ENCODE results near the gene FBXO42.
"Not testable (repeated sequence)": the region's sequence is repeated elsewhere in the genome, so short reads cannot be mapped to it uniquely, and the experiment has no call there.

The FBXO42 gene

DNA sequence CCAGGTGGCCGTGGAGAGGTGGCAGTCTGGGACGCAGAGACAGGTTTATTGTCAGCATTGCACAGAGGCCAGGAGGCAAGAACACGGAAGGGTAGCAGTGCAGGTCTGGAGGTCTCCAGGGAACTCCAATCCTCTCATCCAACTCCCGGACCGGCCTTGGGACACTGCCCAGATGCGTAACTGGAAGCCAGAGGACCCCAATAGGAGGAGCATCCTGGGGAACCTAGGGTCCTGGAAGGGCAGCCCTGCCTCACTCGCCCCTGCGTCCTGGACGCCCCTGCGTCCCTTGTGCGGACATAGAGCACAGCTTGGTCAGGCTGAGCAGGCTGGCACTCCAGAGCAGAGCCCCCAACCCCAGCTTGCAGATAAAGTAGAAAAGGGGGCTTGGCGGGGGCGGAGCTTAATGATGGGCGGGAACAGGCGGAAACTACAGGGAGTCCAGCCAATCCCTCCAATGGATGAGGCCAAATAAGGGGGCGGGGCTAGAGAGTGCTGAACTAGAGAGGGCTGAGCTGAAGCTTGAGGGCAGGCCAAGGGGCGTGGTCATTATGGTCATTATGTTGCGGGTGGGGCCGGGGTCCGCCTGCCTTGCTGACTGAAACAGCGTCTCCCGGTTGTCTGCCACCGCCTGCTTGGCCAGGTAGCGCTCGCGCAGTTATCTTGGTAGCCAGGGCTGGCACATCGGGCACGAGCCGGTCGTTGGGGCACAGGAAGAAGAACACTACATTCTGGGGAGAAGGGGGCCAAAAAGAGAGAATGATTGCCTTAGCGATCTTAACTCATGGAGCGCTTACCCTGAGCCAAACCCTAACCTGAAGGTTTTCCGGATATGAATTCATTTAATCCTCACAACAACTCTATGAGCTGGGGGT, 136.2 kb downstream of the FBXO42 start:
- DNase-seq: peak in 1 of 2 experiments; percentile 7

DNA sequence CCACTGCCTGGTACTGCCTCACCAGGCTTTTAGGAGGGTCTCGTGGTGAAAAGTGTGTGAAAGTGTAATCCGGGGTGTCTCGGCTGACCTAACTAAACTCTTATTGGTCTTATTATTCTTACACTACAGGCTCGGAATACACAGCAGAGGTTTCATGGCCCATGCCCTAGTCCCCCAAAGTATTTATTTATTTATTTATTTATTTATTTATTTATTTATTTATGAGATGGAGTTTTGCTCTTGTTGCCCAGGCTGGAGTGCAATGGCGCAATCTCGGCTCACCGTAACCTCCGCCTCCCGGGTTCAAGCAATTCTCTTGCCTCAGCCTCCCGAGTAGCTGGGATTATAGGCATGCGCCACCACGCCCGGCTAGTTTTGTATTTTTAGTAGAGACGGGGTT, 137.0 kb downstream of the FBXO42 start:
- not testable (repeated sequence) for DNase-seq

DNA sequence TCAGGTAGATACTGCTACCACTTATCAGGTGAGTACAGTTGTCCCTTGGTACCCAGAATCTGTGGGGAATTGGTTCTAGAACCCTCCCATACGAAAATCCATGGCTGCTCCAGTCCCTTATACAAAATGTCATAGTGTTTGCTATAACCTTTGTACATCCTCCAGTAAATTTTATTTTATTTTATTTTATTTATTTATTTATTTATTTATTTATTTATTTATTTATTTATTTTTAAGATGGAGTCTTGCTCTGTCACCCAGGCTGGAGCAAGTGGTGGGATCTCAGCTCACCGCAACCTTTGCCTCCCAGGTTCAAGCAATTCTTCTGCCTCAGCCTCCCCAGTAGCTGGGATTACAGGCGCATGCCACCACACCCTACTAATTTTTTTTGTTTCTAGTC, 138.7 kb downstream of the FBXO42 start:
- not testable (repeated sequence) for DNase-seq

DNA sequence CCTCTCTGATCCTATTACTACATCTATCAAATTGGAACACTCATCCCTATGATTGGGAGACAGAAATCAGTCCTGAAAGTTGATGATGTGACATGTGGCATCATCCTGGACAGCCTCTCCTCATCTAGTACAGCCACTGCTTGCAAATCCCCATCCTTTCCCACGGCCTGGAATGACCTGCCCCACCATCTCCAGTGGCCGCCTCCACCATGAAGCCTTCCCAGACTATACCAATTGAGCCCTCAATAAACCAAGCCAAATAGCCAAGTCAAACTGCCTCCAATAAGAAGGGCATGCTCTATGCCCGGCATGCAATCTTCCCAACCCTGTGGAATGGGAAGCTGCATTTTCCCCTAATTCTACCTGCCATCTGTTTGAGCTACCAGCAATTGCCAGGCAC, 139.3 kb downstream of the FBXO42 start:
- DNase-seq: no peak

DNA sequence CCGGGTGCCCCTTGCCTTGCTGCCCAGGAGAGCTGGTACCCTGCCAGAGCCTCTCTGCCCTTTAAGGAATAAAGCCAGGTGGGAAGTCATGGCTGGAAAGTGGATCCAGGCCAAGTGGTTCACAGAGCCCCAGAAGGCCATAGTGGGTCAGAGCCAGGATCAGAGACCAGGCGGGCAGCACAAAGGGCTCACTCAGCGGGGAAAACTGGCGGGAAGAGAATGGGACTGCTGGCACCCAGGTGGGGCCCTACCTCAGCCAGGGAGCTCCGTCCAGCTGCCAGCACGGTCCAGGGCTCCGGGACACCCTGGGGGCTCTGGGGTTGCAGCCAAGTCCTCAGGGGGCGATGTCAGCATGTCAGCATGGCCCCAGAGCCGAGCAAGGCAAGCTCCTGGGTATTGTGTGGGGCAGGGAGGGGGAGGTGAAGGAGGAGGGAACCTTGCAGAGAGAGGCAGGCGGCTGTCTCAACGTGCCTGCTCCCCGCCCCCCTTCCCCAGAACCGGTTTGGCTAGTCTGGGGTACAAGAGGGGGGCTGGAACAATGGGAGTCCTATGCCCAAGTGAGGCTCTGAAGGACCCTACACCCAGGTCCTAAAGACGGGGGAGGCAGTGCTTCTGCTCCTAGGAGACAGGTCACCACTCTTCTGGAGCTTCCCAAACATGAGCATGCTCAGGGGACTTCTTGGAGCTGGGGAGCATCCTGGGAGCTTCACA, 139.9 kb downstream of the FBXO42 start, which contains the start of gene ARHGEF19:
Gene ARHGEF19 (minus strand): TSS at position 402 of the 711 bp plus-strand sequence. CDS start 3,598 bp downstream, outside the sequence.
- DNase-seq: no peak

DNA sequence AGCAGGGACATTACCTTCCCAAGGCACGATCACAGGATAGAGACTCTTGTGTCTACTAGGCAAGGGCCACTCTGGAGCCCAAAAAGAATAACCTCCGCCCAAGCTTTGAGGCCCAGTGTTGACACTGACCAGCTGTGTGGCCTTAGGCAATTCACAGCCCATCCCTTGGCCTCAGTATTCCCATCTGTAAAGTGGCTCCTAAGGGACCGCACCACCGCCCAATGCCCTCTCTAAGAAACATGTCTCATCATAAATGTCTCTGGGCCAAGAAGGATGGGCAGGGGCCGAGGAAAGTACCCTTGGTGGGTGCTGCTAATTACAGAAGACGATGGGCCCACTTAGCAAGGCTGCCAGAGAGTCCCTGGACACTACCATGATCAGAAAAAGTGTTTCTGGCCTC, 140.5 kb downstream of the FBXO42 start:
- DNase-seq: no peak

DNA sequence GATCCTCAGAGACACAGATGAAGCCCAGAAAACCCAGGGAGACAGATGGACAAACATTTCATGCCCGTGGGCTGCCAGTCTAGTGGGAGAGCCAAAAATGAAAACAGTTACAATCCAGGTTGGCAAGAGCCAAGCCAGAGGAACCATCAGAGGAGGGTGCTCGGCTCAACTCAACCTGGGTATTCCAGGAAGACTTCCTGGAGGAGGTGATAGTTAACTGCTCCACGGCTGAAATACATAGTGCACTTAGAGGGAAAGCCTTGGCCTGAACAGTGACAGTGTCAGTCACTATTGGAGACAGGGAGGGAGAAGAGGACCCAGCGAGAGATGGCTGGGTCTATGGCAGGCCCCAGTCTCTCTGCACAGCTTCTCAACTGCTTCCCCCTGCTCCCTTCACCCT, 141.7 kb downstream of the FBXO42 start:
- no peak for DNase-seq

DNA sequence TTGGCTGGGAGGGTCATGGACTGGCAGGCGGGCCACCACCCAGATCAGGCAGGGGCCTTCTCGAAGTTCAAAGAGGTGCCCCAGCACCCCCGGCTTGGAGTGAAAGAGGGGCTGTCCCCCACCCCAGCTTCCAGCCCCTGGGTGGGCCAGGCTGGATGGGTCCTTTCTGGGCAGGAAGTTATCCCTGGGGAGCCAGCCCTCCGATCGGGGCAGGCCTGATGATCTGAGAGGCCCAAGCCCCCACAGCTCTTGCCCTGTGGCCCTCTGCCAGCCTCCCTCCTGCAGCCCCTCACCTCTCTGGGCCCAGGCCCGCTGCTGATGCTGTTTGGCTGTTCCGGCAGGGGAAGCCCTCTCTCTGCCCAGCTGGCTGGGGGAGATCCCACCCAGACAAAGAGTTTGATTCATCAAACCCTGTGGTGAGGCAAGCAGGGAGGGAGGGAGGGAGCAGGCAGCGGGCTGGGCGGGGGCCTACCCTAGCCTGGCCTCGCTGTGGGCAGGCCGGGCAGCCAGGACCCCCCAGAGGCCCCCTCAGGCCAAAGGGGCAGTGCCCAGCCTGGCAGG, 142.4 kb downstream of the FBXO42 start:
- no peak for DNase-seq

DNA sequence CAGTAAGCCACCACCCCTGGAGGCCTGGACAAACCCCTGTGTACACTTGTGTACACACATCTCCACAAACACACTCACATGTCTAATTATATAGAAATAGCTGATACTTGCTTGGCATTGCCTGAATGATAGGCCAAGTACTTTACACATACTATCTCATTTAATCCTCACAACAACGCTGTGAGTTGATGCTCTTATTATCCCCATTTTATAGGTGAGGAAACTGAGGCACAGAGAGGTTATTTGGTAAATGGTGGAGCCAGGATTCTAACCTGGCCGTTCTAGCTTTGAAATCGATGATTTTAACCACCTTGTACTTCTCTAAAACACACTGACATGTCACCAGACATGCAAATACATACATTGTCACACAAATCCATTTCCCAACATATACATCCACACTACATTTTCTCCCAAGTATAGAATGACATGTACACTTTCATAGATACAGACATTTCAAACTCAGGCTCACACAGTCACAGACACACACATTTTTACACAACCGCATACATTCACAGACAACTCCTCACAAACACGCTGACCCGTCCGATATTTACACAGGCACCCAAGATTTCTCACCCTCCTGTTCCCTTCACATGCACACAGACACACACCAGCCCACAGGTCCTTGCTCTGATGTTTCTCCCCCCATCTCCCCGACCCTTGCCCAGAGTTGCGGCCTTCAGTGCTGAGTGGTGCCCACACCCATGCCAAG, 143.0 kb downstream of the FBXO42 start:
- no peak for DNase-seq

DNA sequence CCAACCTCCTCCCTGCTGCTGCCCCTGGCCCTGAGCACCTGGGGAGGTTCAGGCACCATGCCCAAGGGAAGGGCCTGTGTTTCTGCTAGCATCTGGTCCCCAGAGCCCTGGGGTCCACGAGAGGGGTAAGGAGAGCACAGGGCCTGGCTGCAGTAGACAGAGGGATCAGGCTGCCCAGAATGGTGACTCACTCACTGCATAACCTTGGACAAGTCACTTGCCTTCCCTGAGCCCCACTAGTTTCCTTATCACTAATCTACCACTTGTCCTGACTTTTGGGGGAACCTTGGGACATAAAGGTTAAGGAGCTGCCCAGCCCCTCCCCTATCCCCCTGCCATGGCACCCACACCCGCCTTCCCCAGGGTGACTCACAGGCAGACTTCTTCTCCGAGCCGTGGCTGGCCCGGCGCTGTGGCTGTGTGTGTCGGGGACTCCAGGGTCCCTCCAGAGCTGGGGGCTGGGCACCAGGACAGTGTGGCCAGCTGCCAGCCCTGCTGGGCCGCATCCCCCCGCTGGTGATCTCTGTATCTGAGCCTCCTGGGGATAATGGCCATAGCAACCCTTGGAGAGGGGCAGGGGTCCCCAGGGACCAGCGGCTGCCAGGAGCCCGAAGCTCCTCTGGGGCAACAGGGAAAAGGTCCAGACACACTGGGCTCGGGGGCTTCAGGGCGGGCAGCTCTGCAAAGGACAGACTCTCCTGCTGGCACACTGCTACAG, 143.9 kb downstream of the FBXO42 start:
- DNase-seq: no peak

DNA sequence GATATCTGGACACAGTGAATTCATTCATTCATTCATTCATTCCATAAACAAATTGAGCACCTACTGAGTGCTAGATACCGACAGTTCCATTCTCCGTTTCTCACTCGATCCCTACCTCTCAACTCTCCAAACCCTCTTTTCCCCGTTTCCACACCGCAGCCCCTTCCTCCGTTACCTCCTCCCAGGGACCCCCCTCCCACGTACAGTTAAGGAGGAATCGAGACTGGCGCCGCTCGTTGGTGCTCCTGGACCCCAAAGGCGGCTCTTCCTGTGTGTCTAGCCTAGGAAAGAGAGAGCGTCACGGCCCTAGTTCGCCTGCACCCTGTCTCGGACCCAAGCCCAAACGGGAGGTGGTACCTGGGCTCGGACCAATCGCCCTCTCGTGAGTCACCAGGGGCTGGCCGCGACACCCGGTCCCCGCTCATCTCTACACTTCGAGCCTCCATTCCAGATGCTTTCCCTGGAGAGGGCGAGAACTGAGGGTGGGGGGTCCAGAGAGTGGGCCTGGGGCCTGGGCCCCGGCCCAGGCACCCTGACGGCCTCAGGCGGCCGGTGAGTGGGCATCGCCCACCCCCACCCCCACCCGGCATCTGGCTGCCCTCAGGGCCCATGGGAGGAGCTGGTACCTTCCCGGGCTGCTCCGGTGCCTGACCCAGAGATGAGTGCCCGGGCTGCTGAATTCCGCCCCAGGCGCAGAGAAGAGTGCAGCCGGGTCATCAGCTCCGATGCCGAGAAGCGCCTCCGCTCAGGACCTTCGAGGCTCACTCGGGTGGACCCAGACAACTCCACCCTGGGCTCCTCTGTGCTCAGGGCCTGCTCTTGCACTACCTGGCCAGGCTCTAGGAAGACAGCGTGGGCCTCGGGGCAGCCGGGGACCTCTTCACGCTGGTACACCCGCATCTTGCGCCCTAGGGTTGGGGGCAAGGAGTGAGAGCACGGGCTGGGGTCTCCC, 144.7 kb downstream of the FBXO42 start:
- no peak for DNase-seq

DNA sequence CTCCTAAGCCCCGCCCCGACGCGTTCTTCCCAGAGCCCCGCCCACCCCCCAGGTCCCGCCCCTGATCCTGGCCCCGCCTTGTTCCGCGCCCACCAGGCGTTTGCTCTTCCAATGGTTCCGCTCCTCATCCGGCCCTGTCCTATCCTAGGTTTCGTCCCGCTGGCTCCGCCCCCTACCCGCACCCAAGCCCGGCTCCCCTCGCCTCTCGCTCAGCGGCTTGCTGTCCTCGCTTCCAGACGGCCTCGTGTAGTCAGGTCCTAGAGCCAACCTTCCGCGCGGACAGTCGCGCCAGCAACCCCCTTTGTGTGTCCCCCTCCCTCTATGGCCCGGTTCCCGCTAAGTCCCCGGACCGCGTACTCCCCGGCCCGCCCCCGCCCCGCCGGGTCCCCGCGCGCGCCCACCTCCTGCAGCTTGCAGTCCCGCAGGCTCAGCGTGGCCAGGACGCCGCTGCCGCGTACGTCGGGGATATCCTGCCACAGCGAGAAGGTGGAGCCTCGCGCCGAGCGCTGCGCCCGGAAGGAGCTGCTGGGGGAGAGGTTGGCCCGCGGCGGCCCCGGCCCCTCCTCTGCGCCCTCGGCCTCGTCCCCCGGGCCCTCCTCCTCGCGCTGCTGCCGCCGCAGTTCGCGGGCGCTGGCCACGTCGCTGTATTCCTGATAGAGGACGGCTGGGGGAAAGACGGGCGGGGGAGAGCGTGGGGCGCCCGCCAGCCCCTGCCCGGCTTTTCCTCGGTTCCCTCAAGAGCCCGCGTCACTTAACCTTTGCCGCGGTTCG, 145.5 kb downstream of the FBXO42 start:
- peak; percentile 75 to 93 for DNase-seq

DNA sequence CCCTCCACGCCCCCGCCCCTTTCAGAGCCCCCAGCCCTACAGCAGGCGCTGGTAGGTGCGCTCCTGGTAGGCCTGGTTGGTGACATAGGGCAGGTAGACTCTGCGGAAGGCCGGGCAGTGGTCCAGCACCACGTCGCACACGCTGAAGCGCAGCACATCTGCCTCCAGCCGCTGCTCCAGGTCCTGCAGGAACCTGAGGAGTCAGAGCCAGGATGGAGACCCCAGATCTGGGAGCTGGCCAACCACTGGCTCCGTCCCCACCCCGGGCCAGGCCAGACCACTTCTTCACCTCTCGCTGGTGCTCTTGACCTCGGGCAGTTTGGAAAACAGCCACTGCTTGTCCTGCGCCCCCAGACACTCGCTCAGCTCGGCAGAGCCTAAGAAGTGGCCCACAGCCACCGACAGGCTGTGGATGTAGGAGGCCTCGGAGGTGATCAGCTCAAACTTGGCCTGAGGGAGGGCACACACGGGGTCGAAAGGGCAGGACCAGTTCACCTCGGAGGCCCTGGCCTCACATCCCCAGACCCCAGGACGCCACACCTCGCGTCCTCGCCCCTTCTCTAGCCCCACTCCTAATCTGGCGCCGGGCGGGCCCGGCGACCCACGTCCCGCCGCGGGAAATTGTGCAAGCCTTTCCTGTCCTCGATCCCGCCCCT, 146.3 kb downstream of the FBXO42 start:
- no peak for DNase-seq

DNA sequence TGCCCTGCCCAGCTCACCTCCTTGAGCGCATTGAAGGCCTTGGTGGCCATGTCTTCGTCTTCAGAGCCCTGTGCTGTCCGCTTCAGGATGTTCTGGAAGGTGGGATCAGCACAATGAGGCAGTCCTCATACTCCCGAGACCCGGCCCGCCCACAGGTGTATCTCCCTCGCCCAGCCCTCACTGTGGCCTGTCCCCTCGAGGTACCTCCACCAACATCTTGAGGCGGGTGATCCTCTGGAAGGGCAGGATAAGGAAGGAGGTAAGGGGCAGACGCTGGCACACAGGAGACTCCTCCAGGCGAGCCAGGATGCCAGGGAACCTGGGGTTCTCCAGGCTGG, 147.0 kb downstream of the FBXO42 start:
- DNase-seq: no peak

DNA sequence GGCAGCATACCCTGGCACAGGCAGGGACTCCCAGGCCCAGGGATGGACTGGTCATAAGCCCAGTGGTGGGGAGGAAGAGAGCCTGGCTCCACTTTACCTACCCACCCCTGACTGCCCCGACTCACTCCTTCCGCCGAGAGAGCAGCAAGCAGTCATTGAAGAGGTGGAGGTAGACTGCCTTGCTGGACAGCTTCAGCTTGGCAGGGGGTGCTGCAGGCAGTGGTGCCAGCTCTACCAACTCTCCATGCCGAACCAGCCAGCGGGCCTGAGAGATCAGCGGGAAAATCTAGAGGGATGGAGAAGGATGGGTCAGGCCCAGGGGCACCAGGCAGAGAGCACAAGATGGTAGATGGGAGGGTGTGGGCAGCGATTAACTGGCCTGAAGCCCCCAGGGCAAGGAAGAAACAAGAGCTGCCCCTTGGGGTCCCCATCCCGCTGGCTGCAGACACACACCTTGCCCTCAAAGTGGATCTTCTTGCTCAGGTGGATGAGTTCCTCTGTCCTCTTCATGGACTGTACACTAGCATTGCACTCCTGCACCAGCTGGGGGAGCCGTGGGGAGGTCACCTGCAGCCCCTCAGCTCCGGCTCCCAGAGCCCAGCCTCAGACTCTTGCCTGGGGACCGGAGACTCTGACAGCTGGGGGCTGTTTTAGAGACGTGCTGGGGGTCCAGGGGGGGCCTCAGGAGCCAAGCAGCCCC, 147.5 kb downstream of the FBXO42 start:
- no peak for DNase-seq

DNA sequence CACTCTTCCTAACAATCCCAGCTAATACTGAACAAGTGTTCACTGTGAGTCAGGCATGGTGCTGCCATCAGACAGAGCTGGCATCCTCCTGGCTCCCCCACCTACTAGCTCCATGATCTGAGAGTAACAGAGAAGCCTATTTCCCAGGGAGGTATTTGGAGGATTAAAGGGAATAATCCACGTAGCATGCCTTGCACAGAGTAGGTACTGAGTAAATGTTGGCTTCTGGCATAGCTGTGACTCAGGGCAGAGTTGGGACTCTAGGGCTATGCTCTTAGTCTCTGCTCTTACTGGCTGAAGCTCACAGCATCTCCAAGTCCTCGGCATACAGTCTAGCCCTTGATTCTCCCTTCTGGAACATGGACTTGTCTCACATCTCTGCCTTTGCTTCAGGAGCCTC, 148.1 kb downstream of the FBXO42 start:
- no peak for DNase-seq

DNA sequence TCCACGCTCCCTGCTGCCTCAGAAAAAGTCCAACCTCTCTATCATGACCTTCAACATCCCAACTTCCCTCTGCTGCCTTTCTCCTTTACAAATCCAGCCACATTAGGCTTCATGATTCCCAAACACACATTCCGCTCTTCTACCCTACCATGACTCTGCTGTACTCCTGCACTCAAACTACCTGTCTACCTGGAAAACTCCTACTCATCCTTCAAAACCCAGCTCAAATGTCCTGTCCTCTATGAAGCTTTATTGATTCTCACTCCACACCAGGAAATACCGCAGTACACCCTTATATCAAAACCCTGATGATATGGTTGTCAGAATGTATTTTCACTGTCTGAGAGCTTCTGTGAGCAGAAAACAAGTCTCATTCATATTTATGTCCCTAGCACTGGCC, 148.7 kb downstream of the FBXO42 start:
- no peak for DNase-seq

DNA sequence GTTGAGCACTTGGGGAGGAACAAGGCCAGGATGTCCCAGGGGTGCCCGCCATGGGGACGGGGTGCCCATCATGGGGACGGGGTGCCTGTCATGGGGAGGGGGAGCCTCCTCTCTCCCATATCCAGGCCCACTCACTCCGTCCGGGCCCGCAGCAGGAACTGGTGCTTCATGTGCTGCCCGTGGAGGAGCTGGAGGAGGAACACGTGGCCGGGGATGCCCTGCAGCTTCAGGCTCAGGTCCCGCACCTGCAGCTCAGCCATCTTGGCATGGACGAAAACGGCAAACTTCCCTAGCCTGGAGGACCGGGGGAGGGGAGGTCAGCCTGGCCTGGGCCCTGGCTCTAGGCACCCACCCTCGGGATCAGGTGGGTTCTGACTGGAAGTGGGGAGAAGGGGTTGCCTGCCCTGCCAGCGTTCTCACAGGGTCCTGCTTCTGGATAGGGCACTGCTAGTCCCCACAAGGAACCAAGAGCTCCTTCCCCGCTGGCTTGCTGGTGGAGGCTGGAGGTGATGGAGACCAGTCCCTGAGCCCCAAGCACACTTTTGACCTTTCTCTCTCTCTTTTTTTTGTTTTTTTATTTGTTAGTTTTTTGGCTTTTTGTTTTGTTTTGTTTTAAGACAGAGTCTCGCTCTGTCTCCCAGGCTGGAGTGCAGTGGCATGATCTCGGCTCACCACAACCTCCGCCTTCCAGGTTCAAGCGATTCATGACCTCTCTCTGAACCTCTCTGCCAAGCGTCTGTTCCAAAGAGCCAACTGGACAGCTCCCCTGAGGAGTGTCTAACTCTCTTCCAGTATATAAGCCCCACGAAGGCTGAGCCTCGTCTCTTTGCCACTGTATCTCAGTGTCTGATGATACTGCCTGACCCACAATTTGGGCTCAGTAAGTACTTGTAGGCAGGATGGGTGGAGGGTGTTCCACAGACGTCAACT, 149.7 kb downstream of the FBXO42 start:
- DNase-seq: no peak

Measured in SW 1271 (cell line).